A549 (cell line): ENCODE measurements around the gene SLC25A15. TPM values are rescaled to one million over a fixed set of nuclear protein-coding genes. Genes with fewer than 3 reads are reported as not detected.

ENCODE experiments used
- ATAC-seq, 2 experiments: fragments of 200-7000 bp in 1 of 2; fragments of >200 bp in 1 of 2; cut with Nextera tagmentation in 1 of 2; cut with Tn5 transposase in 1 of 2; 3 replicates each; pipeline versions ENCODE4 v1.8.0 to v1.9.1; 2018 to 2020; ENCODE audit warnings: mild to moderate bottlenecking in 1 of 2, moderate library complexity in 1 of 2
- CTCF ChIA-PET: fragments of 300-600 bp; sonication (Branson Sonifier 250); formaldehyde crosslinking; extraction: SDS; loops from one replicate; lab custom pipeline; 2021; ENCODE audit warnings: antibody characterized with exemption, inconsistent platforms; lab: Yijun Ruan, JAX
- POLR2A ChIA-PET: fragments of 350-600 bp; formaldehyde crosslinking; extraction: SDS; loops from one replicate; lab custom pipeline; 2021; ENCODE audit warnings: antibody characterized with exemption, inconsistent platforms; lab: Yijun Ruan, JAX
- DNase-seq, 2 experiments: peaks; one replicate each; pipeline versions ENCODE4 v3.0.0 to v3.0.0-alpha.2; 2011 to 2016; ENCODE audit warnings: low read depth in 1 of 2, low spot score in 1 of 2
- FAIRE-seq: peaks from 2 replicates; lab custom pipeline; 2011; peaks lifted over from hg19 to GRCh38; lab: Jason Lieb, UNC
- H3K27ac ChIP-seq, 2 experiments: fragments of >200 bp; sonication (Bioruptor Twin); formaldehyde crosslinking; 3 replicates each; pipeline ENCODE4 v1.5.1; 2016 to 2017
- H3K4me1 ChIP-seq: fragments of >200 bp; sonication (Bioruptor Twin); formaldehyde crosslinking; 3 replicates; pipeline ENCODE4 v1.6.1; 2016
- H3K4me2 ChIP-seq: fragments of >200 bp; sonication (Bioruptor Twin); formaldehyde crosslinking; 3 replicates; pipeline ENCODE4 v1.6.1; 2016
- H3K4me3 ChIP-seq: fragments of >200 bp; sonication (Bioruptor Twin); formaldehyde crosslinking; 3 replicates; pipeline ENCODE4 v1.5.1; 2016
- H3K9me3 ChIP-seq: fragments of >200 bp; sonication (Bioruptor Twin); formaldehyde crosslinking; 3 replicates; pipeline ENCODE4 v1.6.1; 2016
- CBX2 ChIP-seq: fragments of 200-600 bp; sonication (generic); IDR thresholded peaks from 2 replicates; pipeline ENCODE4 v1.6.1; 2016; ENCODE audit warnings: low read depth, mild to moderate bottlenecking, borderline replicate concordance
- CBX8 ChIP-seq: fragments of 200-600 bp; sonication (generic); IDR thresholded peaks from 2 replicates; pipeline ENCODE4 v1.6.1; 2016
- CEBPB ChIP-seq, 2 experiments: fragments of >200 bp in 1 of 2; sonication (Bioruptor Twin) in 1 of 2; formaldehyde crosslinking in 1 of 2; IDR thresholded peaks; 2 replicates each; pipeline ENCODE4 v1.6.1; 2012 to 2016
- CHD4 ChIP-seq: fragments of 200-600 bp; sonication (generic); IDR thresholded peaks from 2 replicates; pipeline ENCODE4 v1.6.1; 2016; ENCODE audit warnings: antibody characterized with exemption, mild to moderate bottlenecking, borderline replicate concordance
- EHF ChIP-seq: fragments of 250-450 bp; sonication (Bioruptor Pico); IDR thresholded peaks from 2 replicates; pipeline ENCODE4 v1.5.0; 2020; ENCODE audit warnings: mild to moderate bottlenecking
- FOSB ChIP-seq: fragments of 250-450 bp; sonication (Bioruptor Pico); IDR thresholded peaks from 2 replicates; pipeline ENCODE4 v1.5.0; 2020; ENCODE audit warnings: mild to moderate bottlenecking, moderate library complexity
- FOSL2 ChIP-seq, 2 experiments: fragments of 450-650 bp in 1 of 2; fragments of >200 bp in 1 of 2; sonication (Bioruptor Twin) in 1 of 2; formaldehyde crosslinking; IDR thresholded peaks; 2 replicates each; pipeline versions ENCODE4 v1.5.0 to v1.6.1; 2016 to 2020; ENCODE audit warnings: mild to moderate bottlenecking in 1 of 2, moderate library complexity in 1 of 2
- HDAC2 ChIP-seq: fragments of 200-600 bp; sonication (generic); IDR thresholded peaks from 2 replicates; pipeline ENCODE4 v1.6.1; 2016
- HOXA7 ChIP-seq: fragments of 250-450 bp; sonication (Bioruptor Pico); IDR thresholded peaks from 2 replicates; pipeline ENCODE4 v1.5.0; 2020; ENCODE audit warnings: mild to moderate bottlenecking, moderate library complexity
- JUNB ChIP-seq: fragments of >200 bp; sonication (Bioruptor Twin); formaldehyde crosslinking; IDR thresholded peaks from 2 replicates; pipeline ENCODE4 v1.6.1; 2016
- MAX ChIP-seq: IDR thresholded peaks from 2 replicates; pipeline ENCODE4 v1.6.1; 2012
- NPAS2 ChIP-seq: fragments of 250-450 bp; sonication (Bioruptor Pico); IDR thresholded peaks from 2 replicates; pipeline ENCODE4 v1.8.0; 2022; ENCODE audit warnings: mild to moderate bottlenecking, moderate library complexity, borderline replicate concordance
- NR3C1 ChIP-seq: fragments of >200 bp; sonication (Bioruptor Twin); formaldehyde crosslinking; IDR thresholded peaks from 3 replicates; pipeline ENCODE4 v1.6.1; 2017
- POLR2A ChIP-seq: IDR thresholded peaks from 2 replicates; pipeline ENCODE4 v1.6.1; 2012; ENCODE audit warnings: mild to moderate bottlenecking, low read length
- POLR2AphosphoS2 ChIP-seq: conservative IDR thresholded peaks from 2 replicates; pipeline ENCODE4 v1.6.1; 2012; ENCODE audit warnings: low read length, improper control_type of control experiment, inconsistent platforms
- RFX5 ChIP-seq: fragments of 450-650 bp; IDR thresholded peaks from 2 replicates; pipeline ENCODE4 v1.7.1; 2014; ENCODE audit warnings: antibody characterized with exemption, mild to moderate bottlenecking, moderate library complexity
- TP53 ChIP-seq: fragments of 250-450 bp; sonication (Bioruptor Pico); IDR thresholded peaks from 2 replicates; pipeline ENCODE4 v1.5.0; 2021; ENCODE audit warnings: mild to moderate bottlenecking, moderate library complexity
- USF2 ChIP-seq: fragments of 450-650 bp; IDR thresholded peaks from 2 replicates; pipeline ENCODE4 v1.6.1; 2014; ENCODE audit warnings: antibody characterized with exemption
- ZFP36 ChIP-seq: fragments of 450-650 bp; IDR thresholded peaks from 2 replicates; pipeline ENCODE4 v1.6.1; 2014; ENCODE audit warnings: borderline replicate concordance; ENCODE audit not compliant: partially characterized antibody
- ZSCAN20 ChIP-seq: fragments of 250-450 bp; sonication (Bioruptor Pico); IDR thresholded peaks from 2 replicates; pipeline ENCODE4 v1.8.0; 2022; ENCODE audit warnings: mild to moderate bottlenecking, moderate library complexity
- WGBS: methylation state at CpG from one replicate; pipeline ENCODE4 v1.1.6; 2017; ENCODE audit errors: missing lambda C conversion rate; 5-methylcytosine and 5-hydroxymethylcytosine counted together
- polyA plus RNA-seq, 4 experiments: library from polyadenylated mRNA; depleted of rRNA in 3 of 4; stranded (reverse); fragments of >200 nt; fragmentation: RNase III in 1 of 4; extraction: RNeasy Plus Mini Kit Qiagen cat#74134 plus additional on column Dnase treatment in 1 of 4; gene quantifications; 2 replicates in 3 of 4; 3 replicates in 1 of 4; pipeline ENCODE4 v1.2.3, GENCODE V29; 2011 to 2017
- TF ChIP-seq, protein P1 (sequence below): fragments of 150-350 bp; IDR thresholded peaks from 2 replicates; pipeline ENCODE4 v1.6.1; 2014; ENCODE audit warnings: low read depth, mild to moderate bottlenecking, low read length
- TF ChIP-seq, protein P2 (sequence below): fragments of >200 bp; sonication (Bioruptor Twin); formaldehyde crosslinking; IDR thresholded peaks from 2 replicates; pipeline ENCODE4 v1.6.1; 2016

SLC25A15 gene
- polyA plus RNA-seq, 2 of the 4 experiments (the other 2 are of a cell fraction): 14.0 to 23.3 TPM

DNA sequence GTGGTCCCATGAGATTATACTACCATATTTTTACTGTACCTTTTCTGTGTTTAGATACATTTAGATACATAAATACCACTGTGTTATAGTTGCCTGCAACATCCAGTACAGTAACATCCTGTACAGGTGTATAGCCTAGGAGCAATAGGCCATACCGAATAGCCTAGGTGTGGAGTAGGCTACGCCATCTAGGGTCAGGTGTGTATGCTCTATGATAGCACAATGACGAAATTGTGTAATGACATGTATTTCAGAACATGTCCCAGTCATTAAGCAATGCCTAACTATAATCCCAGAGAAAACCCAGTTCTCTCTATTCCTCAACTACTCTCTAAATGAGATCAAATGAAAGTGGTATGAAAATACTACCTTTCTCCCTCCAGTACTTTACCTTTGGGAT lies 3.9 kb downstream of the SLC25A15 start (continued):
- TF ChIP-seq, protein P1, sequence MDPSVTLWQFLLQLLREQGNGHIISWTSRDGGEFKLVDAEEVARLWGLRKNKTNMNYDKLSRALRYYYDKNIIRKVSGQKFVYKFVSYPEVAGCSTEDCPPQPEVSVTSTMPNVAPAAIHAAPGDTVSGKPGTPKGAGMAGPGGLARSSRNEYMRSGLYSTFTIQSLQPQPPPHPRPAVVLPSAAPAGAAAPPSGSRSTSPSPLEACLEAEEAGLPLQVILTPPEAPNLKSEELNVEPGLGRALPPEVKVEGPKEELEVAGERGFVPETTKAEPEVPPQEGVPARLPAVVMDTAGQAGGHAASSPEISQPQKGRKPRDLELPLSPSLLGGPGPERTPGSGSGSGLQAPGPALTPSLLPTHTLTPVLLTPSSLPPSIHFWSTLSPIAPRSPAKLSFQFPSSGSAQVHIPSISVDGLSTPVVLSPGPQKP: no peak

GRCh38 chr13:40794414-40795368 lies 5.3 kb downstream of the SLC25A15 start:
- Histone ChIP-seq H3K4me1 (0 out of 3 replicates have a peak, but pooled peaks cover 4% of the 10 kb centered on the region), H3K4me3 (no peak overlapping the region), H3K9me3 (no peaks in the 10 kb centered on the region), H3K27ac (no peak overlapping the region)
- FAIRE-seq: no peak
- CTCF ChIA-PET: interaction anchor here (0.6 kb wide), 2 partner anchors 111 to 816 kb away, joined by 3 to 4 read pairs; no protein-coding TSS in a partner anchor
- no peak for TF ChIP-seq FOSL2 (IDR thresholded peaks at IDR 0.05)
- TF ChIP-seq FOSL2 (CRISPR knock-in tag; IDR thresholded peaks at IDR 0.05): no peak
- no peak for TF ChIP-seq NR3C1
- TF ChIP-seq USF2: no peak
- no peak for TF ChIP-seq CBX8
- no peak for TF ChIP-seq ZFP36
- TF ChIP-seq ZSCAN20: no peak
- TF ChIP-seq TP53: no peak
- no peak for TF ChIP-seq POLR2A
- no peak for TF ChIP-seq NPAS2 (CRISPR knock-in tag)
- no peak for TF ChIP-seq JUNB
- TF ChIP-seq RFX5: no peak
- TF ChIP-seq HOXA7 (CRISPR knock-in tag): no peak
- no peak for TF ChIP-seq CBX2
- TF ChIP-seq, protein P1: no peak
- no peak for TF ChIP-seq POLR2AphosphoS2
- TF ChIP-seq, protein P2, sequence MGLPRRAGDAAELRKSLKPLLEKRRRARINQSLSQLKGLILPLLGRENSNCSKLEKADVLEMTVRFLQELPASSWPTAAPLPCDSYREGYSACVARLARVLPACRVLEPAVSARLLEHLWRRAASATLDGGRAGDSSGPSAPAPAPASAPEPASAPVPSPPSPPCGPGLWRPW: no peak
- TF ChIP-seq, all 56 proteins: peak for 0
- ATAC-seq (no peak), DNase-seq (no peak)
- WGBS: 85% methylated on average over 11 of the region's 13 CpGs
- H3K4me2 ChIP-seq: no peak overlapping the region
- POLR2A ChIA-PET: no interaction called here

- DNase-seq (no peak), ATAC-seq (no peak), FAIRE-seq (no peak)
- ChIA-PET CTCF (interaction anchor here (0.8 kb wide), 1 partner anchor 100 kb away, joined by 3 read pairs; no protein-coding TSS in a partner anchor), POLR2A (no interaction called here)
- H3K4me2 ChIP-seq: no peak overlapping the region
- no peaks in the 10 kb centered on the region for H3K9me3 ChIP-seq
- no peak overlapping the region for H3K4me3 ChIP-seq
- TF ChIP-seq EHF (CRISPR knock-in tag): no peak
- TF ChIP-seq RFX5: no peak
- no peak for TF ChIP-seq CHD4
- TF ChIP-seq CEBPB (IDR thresholded peaks at IDR 0.05): no peak
- TF ChIP-seq MAX: no peak
- no peak for TF ChIP-seq HDAC2
- no peak for TF ChIP-seq FOSB (CRISPR knock-in tag)
- 87% methylated on average over 6 of the region's 6 CpGs for WGBS
- no peak overlapping the region for H3K27ac ChIP-seq
- H3K4me1 ChIP-seq: no peaks in the 10 kb centered on the region
Observed at GRCh38 chr13:40796649-40797048, 7.2 kb downstream of the SLC25A15 start.
